ENCODE measurements around the gene ISCA2.

GRCh38 chr14:74507840-74508239 lies 14.3 kb downstream of the ISCA2 start:
- no peak for TF ChIP-seq ZNF169 (tag by site-specific recombination; IDR thresholded peaks at IDR 0.05)
- no peak for TF ChIP-seq ZNF140 (tag by site-specific recombination; IDR thresholded peaks at IDR 0.05)
- TF ChIP-seq CTCF (tag by site-specific recombination; IDR thresholded peaks at IDR 0.05) = no peak
- TF ChIP-seq ZNF292 (tag by site-specific recombination; IDR thresholded peaks at IDR 0.05; ENCODE audit: borderline replicate concordance, low read depth) = no peak
- no peak for TF ChIP-seq REST (tag by site-specific recombination; IDR thresholded peaks at IDR 0.05)
- no peak for TF ChIP-seq HOXA7 (CRISPR knock-in tag; IDR thresholded peaks at IDR 0.05; ENCODE audit: borderline replicate concordance)
- no peak for TF ChIP-seq ZBTB10 (tag by site-specific recombination; IDR thresholded peaks at IDR 0.05)
- no peak for TF ChIP-seq ZNF596 (tag by site-specific recombination; IDR thresholded peaks at IDR 0.05)
- no peak for TF ChIP-seq ZBTB11 (tag by site-specific recombination; conservative IDR thresholded peaks at IDR 0.05; ENCODE audit: low read depth)
- no peak for TF ChIP-seq ELK4 (IDR thresholded peaks at IDR 0.05; ENCODE audit: borderline replicate concordance, low read depth, low read length)
- TF ChIP-seq ZNF121 (tag by site-specific recombination; IDR thresholded peaks at IDR 0.05) = no peak
- no peak for TF ChIP-seq ZNF785 (tag by site-specific recombination; IDR thresholded peaks at IDR 0.05)
